Activated CD8-positive, alpha-beta memory T cell treated with anti-CD3 and anti-CD28 coated beads, Interleukin-2, amount 50 U/mL, for 4 hours (primary cell): ENCODE measurements around the gene EIF4E.
"Not testable (repeated sequence)": the region's sequence is repeated elsewhere in the genome, so short reads cannot be mapped to it uniquely, and the experiment has no call there.

Experiments used
- DNase-seq: peaks from one replicate; pipeline ENCODE4 v3.0.0-alpha.2; 2020

EIF4E gene

GRCh38 chr4:98872120-98872906 is 56.6 kb downstream of the EIF4E start:
- DNase-seq, result not testable (repeated sequence)

GRCh38 chr4:98867648-98868047 is 61.3 kb downstream of the EIF4E start:
- DNase-seq, result no peak

GRCh38 chr4:98865059-98865458 is 63.9 kb downstream of the EIF4E start:
- no peak for DNase-seq

GRCh38 chr4:98864560-98864959 is 64.4 kb downstream of the EIF4E start:
- DNase-seq, result no peak

GRCh38 chr4:98862371-98862770 is 66.6 kb downstream of the EIF4E start:
- no peak for DNase-seq

GRCh38 chr4:98861100-98861884 is 67.6 kb downstream of the EIF4E start:
- DNase-seq, result no peak

- DNase-seq, result no peak
Observed at GRCh38 chr4:98851806-98852205, 77.1 kb downstream of the EIF4E start.

- DNase-seq, result no peak
Observed at GRCh38 chr4:98850937-98851336, 78.0 kb downstream of the EIF4E start.

GRCh38 chr4:98848448-98848847 is 80.5 kb downstream of the EIF4E start:
- DNase-seq, result no peak

GRCh38 chr4:98845960-98846359 is 83.0 kb downstream of the EIF4E start:
- no peak for DNase-seq

- DNase-seq, result not testable (repeated sequence)
Observed at GRCh38 chr4:98842917-98843316, 86.0 kb downstream of the EIF4E start.

- DNase-seq, result no peak
Observed at GRCh38 chr4:98838977-98839618, 89.8 kb downstream of the EIF4E start.

GRCh38 chr4:98838531-98838930 is 90.4 kb downstream of the EIF4E start:
- DNase-seq, result no peak

- no peak for DNase-seq
Observed at GRCh38 chr4:98833384-98833783, 95.5 kb downstream of the EIF4E start.

GRCh38 chr4:98831036-98831435 is 97.9 kb downstream of the EIF4E start:
- DNase-seq, result not testable (repeated sequence)
